CD4-positive, alpha-beta T cell treated with Interleukin-15 for 1 hour (primary cell): ENCODE measurements around the gene DACT2.
"Not testable (repeated sequence)": the region's sequence is repeated elsewhere in the genome, so short reads cannot be mapped to it uniquely, and the experiment has no call there.

Source experiments
- DNase-seq: peaks from one replicate; pipeline ENCODE4 v3.0.0-alpha.2; 2020

The DACT2 gene

DNA sequence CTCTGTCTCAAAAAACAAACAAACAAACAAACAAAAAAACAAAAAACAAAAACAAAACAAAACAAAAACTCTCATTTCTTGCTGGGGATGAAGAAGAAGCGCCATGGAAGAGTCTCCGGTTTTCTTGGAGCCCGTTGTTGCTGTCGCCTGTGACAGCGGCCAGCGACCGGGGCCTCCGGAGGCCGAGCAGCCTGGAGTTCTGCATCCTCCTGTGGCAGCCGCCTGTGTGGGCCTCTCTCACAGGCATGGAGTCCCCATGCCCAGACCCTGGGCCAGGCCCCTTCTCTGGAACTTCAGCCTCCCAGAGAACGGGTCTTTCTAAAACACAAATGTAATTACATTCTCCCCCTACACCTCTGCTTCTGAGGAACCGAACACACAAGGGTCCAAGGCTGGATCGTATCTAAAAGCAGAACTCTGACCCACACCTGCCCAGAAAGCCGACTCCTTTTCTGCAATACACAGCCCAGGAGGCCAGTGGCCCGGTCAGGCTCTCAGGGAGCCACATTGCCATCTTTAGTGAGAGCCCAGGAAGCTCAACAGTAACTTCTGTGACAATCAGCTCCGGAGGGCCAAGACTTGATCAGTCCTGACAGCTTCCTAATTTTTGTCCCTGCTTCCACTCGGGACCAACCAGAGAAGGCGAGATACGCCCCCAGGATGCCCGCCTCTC is 18.5 kb downstream of the DACT2 start:
- DNase-seq, result no peak

DNA sequence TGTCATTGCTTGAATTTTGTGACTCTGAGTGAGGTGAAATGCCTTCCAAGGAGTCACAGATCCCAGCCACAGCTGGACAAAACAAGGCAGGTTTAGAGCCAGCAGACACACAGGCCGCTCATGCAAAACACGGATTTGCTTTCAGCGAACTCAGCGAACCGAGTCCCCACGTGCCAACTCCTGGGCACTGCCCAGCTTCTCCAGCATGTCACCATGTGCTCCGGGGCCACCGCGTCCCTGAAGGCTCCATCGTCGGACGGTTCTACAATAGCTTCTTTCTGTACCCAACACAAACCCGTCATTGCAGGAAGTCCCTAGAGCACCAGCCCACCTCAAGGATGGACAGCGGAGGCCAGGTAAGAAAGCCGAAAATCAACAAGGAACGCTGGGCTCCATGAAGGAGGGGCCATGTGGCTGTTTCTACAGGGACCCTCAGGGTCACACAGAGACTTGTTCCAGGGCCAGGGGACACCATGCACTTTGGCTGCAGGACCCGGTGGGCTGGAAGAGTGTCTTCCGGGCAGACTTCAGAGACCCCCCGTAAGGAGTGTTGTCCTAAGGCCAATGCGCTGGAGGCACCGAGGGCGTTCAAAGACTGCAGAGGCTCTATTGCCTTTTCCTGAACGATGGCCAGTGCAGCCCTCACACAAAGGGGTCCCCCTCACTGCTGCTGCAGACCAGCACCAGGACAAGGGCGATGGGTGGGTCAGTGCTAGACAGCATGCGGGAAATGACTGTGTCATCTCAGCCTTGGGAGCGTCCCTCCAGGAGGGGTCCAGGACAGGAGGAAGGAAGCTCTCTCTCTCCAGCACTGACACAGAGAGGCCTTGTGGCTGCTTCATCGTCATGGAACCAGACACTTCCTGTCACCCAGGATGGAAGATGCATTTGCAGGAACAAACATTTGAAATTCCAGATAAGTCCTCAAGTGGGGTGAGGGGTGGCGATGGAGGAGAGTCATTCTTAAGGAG is 19.8 kb downstream of the DACT2 start:
- DNase-seq, result no peak

GRCh38 chr6:168297643-168298042 is 21.9 kb downstream of the DACT2 start:
- no peak for DNase-seq

DNA sequence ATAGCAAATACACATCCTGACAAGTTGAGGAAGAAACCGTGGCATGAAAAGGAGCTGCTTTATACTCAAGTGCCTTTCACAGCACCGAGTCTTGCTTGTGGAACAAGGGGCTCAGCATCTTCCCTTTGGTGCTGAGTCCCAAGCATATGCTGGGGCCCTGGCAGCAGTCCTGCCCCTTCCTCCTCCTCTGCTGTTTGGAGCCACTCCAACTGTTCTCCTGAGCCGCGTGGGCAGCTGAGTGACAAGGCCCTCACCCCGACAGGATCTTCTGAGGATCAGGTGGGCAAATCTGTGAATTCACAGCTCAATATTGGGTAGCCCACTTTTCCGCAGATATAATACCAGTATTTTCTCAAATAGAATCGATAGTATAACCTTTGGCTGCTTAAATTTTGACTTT is 24.7 kb downstream of the DACT2 start:
- DNase-seq, result no peak

DNA sequence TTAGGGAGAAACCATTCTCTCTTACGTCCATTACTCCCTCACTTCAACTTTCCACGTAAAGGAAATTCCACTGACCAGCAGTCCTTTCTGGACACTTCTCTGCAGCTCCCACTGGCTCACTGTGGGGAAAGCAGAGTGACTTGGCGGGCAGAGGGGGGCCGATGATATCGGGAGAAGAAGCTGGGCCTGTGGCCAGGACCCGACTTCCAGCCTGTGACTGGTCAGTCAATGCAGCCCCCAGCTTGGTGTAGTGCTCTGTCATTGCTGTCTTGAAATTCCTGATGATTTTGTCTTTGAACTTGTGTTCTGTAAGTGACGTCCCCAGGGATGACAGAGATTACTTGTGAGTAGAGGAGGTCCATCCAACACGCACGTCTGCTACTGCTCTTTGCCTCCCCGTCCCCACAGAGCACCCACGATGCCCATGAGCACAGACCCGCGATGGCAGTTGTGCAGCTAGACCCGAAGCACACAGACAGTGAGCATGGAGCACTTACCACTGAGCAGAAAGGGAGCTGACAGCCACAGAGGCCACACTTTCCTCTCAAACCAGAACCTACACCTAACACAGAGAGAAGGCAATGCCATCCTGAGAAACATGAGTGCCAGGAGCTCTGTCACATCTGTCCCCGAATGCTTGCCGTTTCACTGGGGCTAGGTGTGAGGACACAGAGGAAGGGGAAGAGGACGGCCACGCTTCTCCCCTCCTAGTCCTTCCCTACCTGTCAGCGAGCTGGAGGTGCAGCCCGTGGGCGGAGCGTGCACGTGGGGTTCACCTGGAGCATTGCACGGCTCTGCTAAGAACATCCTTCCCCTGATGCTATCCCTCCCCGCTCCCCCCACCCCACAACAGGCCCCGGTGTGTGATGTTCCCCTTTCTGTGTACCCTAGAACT is 25.7 kb downstream of the DACT2 start:
- no peak for DNase-seq

DNA sequence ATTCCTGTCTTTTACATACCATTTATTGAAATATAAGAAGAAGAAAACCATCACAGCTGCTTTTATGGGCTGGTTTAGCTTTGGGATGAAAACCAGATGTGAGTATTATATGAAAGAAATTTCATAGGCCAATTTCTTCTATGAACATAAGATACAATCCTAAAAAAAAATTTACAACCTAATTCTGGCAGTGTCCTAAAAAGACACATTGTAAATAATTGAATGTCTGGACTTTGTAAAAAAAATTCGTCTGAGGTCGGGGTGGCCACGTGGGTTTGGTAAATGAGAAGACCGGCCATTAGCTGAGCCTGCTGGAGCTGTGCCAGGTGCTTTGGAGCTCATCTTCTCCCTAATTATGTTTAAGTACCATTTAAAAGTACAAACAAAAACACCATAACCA is 26.8 kb downstream of the DACT2 start:
- no peak for DNase-seq

DNA sequence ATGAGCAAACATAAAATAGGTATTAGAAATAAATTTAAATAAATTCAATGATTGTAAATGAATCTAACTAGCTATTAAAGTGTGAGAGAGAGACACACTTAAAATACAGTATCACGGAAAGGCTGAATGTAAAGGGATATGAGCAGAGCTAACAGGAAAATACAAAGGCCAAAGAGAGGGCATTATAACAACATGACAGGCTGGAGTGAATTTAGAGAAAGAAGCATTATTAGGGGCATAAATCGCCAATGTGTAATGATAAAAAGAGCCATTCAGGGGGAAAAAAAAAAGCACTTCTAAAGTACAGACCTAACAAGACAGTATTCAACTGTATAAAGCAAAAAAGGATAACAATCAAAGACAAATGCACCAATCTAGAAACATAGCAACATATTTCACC is 28.1 kb downstream of the DACT2 start:
- DNase-seq, result no peak

- DNase-seq, result no peak
These were observed 29.5 kb downstream of the DACT2 start for GRCh38 chr6:168290095-168290494.

- no peak for DNase-seq
These were observed 30.0 kb downstream of the DACT2 start for GRCh38 chr6:168289571-168289962.

- no peak for DNase-seq
These were observed 30.6 kb downstream of the DACT2 start for GRCh38 chr6:168288781-168289570.

- DNase-seq, result not testable (repeated sequence)
These were observed 32.1 kb downstream of the DACT2 start for GRCh38 chr6:168287460-168287859.

DNA sequence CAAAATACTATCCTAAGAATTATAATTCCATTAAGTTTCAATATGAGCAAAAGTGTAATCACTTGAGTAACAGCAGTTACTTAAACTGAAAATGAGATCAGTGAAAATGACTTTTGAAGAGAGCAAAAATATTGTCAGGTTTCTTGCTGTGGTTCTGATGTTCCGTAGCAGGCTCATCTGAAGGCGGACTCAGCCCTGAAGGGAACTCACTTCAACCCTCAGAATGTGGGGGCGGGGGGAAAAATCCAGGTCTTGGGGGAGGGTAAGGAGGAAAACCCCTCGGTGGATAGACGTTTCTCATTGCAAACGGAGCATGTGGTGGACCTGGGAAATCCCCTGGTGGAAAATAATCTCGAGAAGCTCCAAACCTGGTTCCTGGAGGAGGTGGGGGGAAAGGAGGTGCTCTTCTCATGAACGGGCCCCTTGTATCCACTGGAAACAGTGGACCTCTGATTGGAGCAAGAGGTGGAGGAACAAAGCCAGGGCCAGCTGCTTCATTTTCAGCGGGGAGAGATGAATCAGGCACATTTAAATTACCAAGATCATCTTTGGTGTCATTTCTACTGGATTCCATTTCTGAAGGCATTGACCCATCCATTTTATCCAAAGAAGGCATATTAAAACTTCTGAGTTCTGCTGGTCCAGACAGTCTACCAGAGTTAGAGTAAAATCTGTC is 32.7 kb downstream of the DACT2 start:
- DNase-seq, result not testable (repeated sequence)

DNA sequence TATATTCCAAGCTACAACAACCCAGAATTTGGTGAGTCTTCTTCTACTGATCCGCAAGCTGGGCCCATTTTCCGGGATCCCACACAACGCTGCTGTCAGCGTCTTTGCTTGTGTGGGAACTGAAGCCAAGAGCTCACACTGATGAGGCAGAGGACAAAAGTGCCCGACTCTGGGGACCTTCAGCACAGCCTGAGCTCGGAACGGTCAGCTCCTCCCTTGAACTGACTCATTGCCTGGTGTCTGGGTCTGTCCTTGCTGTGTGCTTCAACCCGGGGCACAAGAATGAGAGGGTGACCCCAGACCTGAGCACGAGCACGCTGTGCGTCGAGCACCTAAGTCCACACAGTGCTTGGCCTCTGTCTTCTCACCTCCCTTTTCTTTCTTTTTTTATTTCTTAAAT is 33.5 kb downstream of the DACT2 start:
- DNase-seq, result no peak

GRCh38 chr6:168285456-168285855 is 34.1 kb downstream of the DACT2 start:
- DNase-seq, result no peak

DNA sequence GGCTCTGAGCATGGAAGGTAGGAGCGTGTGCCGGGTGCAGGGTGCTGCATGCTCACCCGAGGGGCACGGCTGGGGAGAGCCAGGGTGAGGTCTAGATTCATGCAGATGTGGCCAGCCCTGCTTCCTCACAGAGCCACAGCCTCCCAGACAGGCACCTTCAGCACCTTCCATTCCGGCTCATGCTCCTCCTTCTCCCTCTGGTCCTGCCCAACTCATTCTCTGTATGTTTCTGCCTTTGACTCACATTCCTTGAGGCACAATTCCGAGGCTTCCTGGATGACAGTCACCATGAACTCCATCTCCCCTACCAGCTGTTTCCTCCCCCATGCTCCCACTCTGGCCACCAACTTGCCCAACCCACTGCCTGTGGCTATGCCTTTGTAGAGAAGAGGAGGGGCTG is 35.4 kb downstream of the DACT2 start:
- DNase-seq, result no peak

DNA sequence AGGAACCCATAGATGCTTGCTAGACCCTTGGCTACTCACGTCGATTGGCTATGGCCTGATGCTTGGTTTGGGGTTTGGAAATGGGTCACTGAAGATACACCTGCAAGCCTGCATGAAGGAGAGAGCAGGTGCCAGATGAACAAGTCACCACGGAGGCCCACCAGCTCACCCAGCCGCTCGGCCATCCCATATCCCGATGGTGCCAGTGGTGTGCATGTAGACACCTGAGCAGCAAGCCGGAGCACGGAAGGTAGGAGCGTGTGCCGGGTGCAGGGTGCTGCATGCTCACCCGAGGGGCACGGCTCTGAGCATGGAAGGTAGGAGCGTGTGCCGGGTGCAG is 35.9 kb downstream of the DACT2 start:
- no peak for DNase-seq

DNA sequence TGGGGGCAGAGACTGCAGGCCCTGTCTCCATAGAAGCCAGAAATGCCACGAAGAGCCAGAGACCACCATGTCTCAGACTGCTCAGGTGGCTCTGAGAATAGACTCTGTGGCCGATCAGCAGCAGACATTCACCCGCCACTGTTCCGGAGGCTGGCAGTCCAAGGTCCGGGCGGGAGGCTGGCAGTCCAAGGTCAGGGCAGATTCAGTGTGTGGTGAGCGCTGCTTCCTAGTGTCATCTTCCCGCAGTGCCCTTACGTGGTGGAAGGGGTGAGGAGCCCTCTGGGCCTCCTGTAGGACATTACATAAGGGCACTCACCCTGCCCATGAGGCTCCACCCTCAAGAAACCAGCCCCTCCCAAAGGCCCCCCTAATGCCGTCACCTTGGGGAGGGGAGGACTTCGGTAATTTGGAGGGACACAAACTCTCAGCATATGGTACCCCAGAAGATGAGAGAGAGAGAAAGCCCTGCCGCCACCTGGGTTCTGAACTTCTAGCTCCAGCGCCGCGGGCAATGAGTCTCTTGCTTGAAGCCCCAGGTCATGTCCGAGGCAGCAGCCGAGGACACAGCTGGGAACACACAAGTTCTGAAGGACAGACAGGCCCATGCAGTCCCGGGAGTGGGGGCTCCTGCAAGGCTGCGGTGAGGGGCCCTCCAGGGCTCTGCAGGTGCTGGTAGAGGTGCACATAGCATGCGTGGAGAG is 36.4 kb downstream of the DACT2 start:
- DNase-seq, result no peak

- DNase-seq, result no peak
These were observed 37.8 kb downstream of the DACT2 start for GRCh38 chr6:168281826-168282225.

DNA sequence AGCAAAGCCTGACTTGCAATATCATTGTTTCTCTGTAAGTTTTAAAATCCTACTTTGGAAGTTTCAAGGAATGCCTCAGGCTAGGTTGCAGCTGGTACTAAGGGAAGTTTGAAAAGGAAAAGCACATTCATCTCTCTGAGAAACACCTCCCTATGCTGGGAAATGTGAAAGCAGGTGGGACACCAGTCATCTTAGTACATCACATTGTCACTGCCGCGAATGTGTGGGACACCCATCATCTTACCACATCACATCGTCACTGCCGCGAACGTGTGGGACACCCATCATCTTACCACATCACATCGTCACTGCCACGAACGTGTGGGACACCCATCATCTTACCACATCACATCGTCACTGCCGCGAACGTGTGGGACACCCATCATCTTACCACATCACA is 38.3 kb downstream of the DACT2 start:
- not testable (repeated sequence) for DNase-seq

DNA sequence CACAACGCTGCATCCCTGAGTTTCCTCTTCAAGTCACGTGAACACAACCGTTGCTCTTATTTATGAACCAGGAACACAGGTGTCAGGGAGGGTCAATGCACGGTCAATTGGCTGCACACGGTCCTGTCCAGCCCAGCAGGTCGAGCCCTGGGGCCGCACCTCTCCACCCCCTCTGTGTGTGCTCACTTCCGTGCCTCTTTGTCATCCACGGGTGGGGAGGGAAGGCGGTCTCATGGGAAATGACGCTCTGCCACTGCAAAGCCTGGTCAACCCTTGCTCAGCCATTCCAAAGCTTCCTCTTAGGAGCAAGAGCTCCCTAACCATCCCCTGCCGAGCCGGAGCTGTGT is 38.7 kb downstream of the DACT2 start:
- no peak for DNase-seq
